ENCODE measurements around the gene IFT88.

The IFT88 gene

GRCh38 chr13:20700288-20700687 lies 133.3 kb downstream of the IFT88 start:
- Mint-ChIP-seq H3K27me3 (peaks cover 21 to 37% of the 10 kb centered on the region in 2 donors), H3K36me3 (peaks cover 0 to 1% of the 10 kb centered on the region in 2 donors), H3K27ac (no peak overlapping the region), H3K9me3 (peaks cover 2 to 3% of the 10 kb centered on the region in 2 donors), H3K4me3 (no peak overlapping the region), H3K4me1 (peaks cover 9 to 17% of the 10 kb centered on the region in 2 donors)
- ATAC-seq (replicated peaks) (no peak), DNase-seq (no peak)

GRCh38 chr13:20701461-20701860 lies 134.5 kb downstream of the IFT88 start:
- Mint-ChIP-seq H3K4me1 (peaks cover 9 to 17% of the 10 kb centered on the region in 2 donors), H3K27ac (no peak overlapping the region), H3K4me3 (no peak overlapping the region), H3K27me3 (peaks cover 16 to 29% of the 10 kb centered on the region in 2 donors), H3K36me3 (peaks cover 0 to 1% of the 10 kb centered on the region in 2 donors), H3K9me3 (peaks cover 2 to 3% of the 10 kb centered on the region in 2 donors)
- DNase-seq (no peak), ATAC-seq (replicated peaks) (no peak)

GRCh38 chr13:20702530-20702914 lies 135.6 kb downstream of the IFT88 start:
- H3K36me3 Mint-ChIP-seq, result peaks cover 0 to 3% of the 10 kb centered on the region in 2 donors
- no peak overlapping the region for H3K27ac Mint-ChIP-seq
- DNase-seq, result no peak
- H3K4me1 Mint-ChIP-seq, result peaks cover 9 to 17% of the 10 kb centered on the region in 2 donors
- H3K4me3 Mint-ChIP-seq, result peak overlapping the region; percentile 31 to 66
- H3K9me3 Mint-ChIP-seq, result peaks cover 2 to 3% of the 10 kb centered on the region in 2 donors
- no peak for ATAC-seq (replicated peaks)
- peaks cover 14 to 28% of the 10 kb centered on the region in 2 donors for H3K27me3 Mint-ChIP-seq

- Mint-ChIP-seq H3K36me3 (peaks cover 0 to 3% of the 10 kb centered on the region in 2 donors), H3K9me3 (peaks cover 2 to 3% of the 10 kb centered on the region in 2 donors), H3K27ac (peak within 1 kb of the TSS; percentile 94), H3K4me3 (peak within 1 kb of the TSS; percentile 98), H3K27me3 (peaks cover 9 to 23% of the 10 kb centered on the region in 2 donors), H3K4me1 (peaks cover 9 to 17% of the 10 kb centered on the region in 2 donors)
- peak; percentile 37 to 43 for ATAC-seq (replicated peaks)
- peak; percentile 5 for DNase-seq
These were observed 136.2 kb downstream of the IFT88 start, which contains the start of gene IL17D for GRCh38 chr13:20702915-20703779. Gene IL17D (plus strand): TSS chr13:20703699. CDS start chr13:20704002, 303 bp downstream.

GRCh38 chr13:20703780-20704458 lies 137.0 kb downstream of the IFT88 start:
- DNase-seq, result peak; percentile 69
- H3K9me3 Mint-ChIP-seq, result peaks cover 2 to 3% of the 10 kb centered on the region in 2 donors
- ATAC-seq (replicated peaks), result peak; percentile 93 to 95
- H3K27me3 Mint-ChIP-seq, result peaks cover 9 to 16% of the 10 kb centered on the region in 2 donors
- H3K36me3 Mint-ChIP-seq, result peaks cover 0 to 3% of the 10 kb centered on the region in 2 donors
- H3K27ac Mint-ChIP-seq, result no peak overlapping the region
- H3K4me3 Mint-ChIP-seq, result peak overlapping the region; percentile 69 to 73
- peaks cover 9 to 17% of the 10 kb centered on the region in 2 donors for H3K4me1 Mint-ChIP-seq

GRCh38 chr13:20704459-20705069 lies 137.6 kb downstream of the IFT88 start:
- peaks cover 9 to 17% of the 10 kb centered on the region in 2 donors for H3K4me1 Mint-ChIP-seq
- H3K36me3 Mint-ChIP-seq, result peaks cover 0 to 3% of the 10 kb centered on the region in 2 donors
- peaks cover 9 to 16% of the 10 kb centered on the region in 2 donors for H3K27me3 Mint-ChIP-seq
- no peak overlapping the region for H3K27ac Mint-ChIP-seq
- ATAC-seq (replicated peaks) (peak in 1 of 2 donors; percentile 1), DNase-seq (no peak)
- peak overlapping the region; percentile 69 to 73 for H3K4me3 Mint-ChIP-seq
- H3K9me3 Mint-ChIP-seq, result peaks cover 2 to 3% of the 10 kb centered on the region in 2 donors

GRCh38 chr13:20706661-20707060 lies 139.7 kb downstream of the IFT88 start:
- ATAC-seq (replicated peaks), result no peak
- H3K27ac Mint-ChIP-seq, result peak overlapping the region; percentile 15
- H3K27me3 Mint-ChIP-seq, result peaks cover 4 to 6% of the 10 kb centered on the region in 2 donors

GRCh38 chr13:20708216-20708615 lies 141.3 kb downstream of the IFT88 start:
- Mint-ChIP-seq H3K27me3 (peaks cover 14 to 15% of the 10 kb centered on the region in 2 donors), H3K4me3 (no peak overlapping the region), H3K4me1 (peaks cover 8 to 17% of the 10 kb centered on the region in 2 donors), H3K9me3 (peaks cover 2 to 3% of the 10 kb centered on the region in 2 donors), H3K36me3 (peaks cover 0 to 3% of the 10 kb centered on the region in 2 donors), H3K27ac (no peak overlapping the region)
- no peak for ATAC-seq (replicated peaks)
- no peak for DNase-seq

More at GRCh38 chr13:20706661-20707060, 139.7 kb downstream of the IFT88 start:
- peaks cover 9 to 17% of the 10 kb centered on the region in 2 donors for H3K4me1 Mint-ChIP-seq
- H3K9me3 Mint-ChIP-seq, result peaks cover 2 to 3% of the 10 kb centered on the region in 2 donors
- peaks cover 0 to 3% of the 10 kb centered on the region in 2 donors for H3K36me3 Mint-ChIP-seq
- no peak for DNase-seq
- H3K4me3 Mint-ChIP-seq, result no peak overlapping the region

- ATAC-seq (replicated peaks) (no peak), DNase-seq (no peak)
- no peak overlapping the region for H3K4me3 Mint-ChIP-seq
- H3K27ac Mint-ChIP-seq, result no peak overlapping the region
- H3K9me3 Mint-ChIP-seq, result peaks cover 2 to 3% of the 10 kb centered on the region in 2 donors
- H3K27me3 Mint-ChIP-seq, result peaks cover 18 to 26% of the 10 kb centered on the region in 2 donors
- peaks cover 0 to 2% of the 10 kb centered on the region in 2 donors for H3K36me3 Mint-ChIP-seq
- H3K4me1 Mint-ChIP-seq, result peaks cover 7 to 14% of the 10 kb centered on the region in 2 donors
These were observed 142.4 kb downstream of the IFT88 start for GRCh38 chr13:20709369-20709768.

- DNase-seq (no peak), ATAC-seq (replicated peaks) (no peak)
- Mint-ChIP-seq H3K4me3 (no peak overlapping the region), H3K4me1 (peaks cover 6 to 10% of the 10 kb centered on the region in 2 donors), H3K27me3 (peaks cover 18 to 30% of the 10 kb centered on the region in 2 donors), H3K9me3 (peaks cover 2 to 3% of the 10 kb centered on the region in 2 donors), H3K36me3 (peaks cover 0 to 2% of the 10 kb centered on the region in 2 donors), H3K27ac (no peak overlapping the region)
These were observed 142.8 kb downstream of the IFT88 start for GRCh38 chr13:20709782-20710181.

- Mint-ChIP-seq H3K4me3 (no peak overlapping the region), H3K4me1 (peaks cover 6 to 10% of the 10 kb centered on the region in 2 donors), H3K27me3 (peaks cover 18 to 30% of the 10 kb centered on the region in 2 donors), H3K27ac (no peak overlapping the region), H3K9me3 (no peaks in the 10 kb centered on the region), H3K36me3 (peaks cover 0 to 2% of the 10 kb centered on the region in 2 donors)
- DNase-seq (no peak), ATAC-seq (replicated peaks) (no peak)
These were observed 144.5 kb downstream of the IFT88 start for GRCh38 chr13:20711301-20712044.

- Mint-ChIP-seq H3K4me1 (peaks cover 6 to 10% of the 10 kb centered on the region in 2 donors), H3K9me3 (no peaks in the 10 kb centered on the region), H3K36me3 (no peaks in the 10 kb centered on the region), H3K4me3 (no peak overlapping the region), H3K27me3 (peaks cover 18 to 30% of the 10 kb centered on the region in 2 donors), H3K27ac (no peak overlapping the region)
- ATAC-seq (replicated peaks), result no peak
- DNase-seq, result no peak
These were observed 146.0 kb downstream of the IFT88 start for GRCh38 chr13:20713014-20713376.

GRCh38 chr13:20713751-20714150 lies 146.8 kb downstream of the IFT88 start:
- Mint-ChIP-seq H3K4me1 (peaks cover 6 to 10% of the 10 kb centered on the region in 2 donors), H3K27me3 (peaks cover 18 to 30% of the 10 kb centered on the region in 2 donors), H3K36me3 (no peaks in the 10 kb centered on the region), H3K9me3 (no peaks in the 10 kb centered on the region), H3K27ac (no peak overlapping the region), H3K4me3 (no peak overlapping the region)
- ATAC-seq (replicated peaks), result no peak
- DNase-seq, result no peak

Data from stimulated activated naive B cell treated with anti-CD40 and anti-IgM and Interleukin-4, amounts not matched to agents 10 μg/mL and 1 μg/mL and 100 μg/mL, for 72 hours (primary cell).